ENCODE measurements around the gene TMEM221.

TMEM221 gene

GRCh38 chr19:17448131-17448967 is at the start of gene TMEM221:
TMEM221 (minus strand) TSS chr19:17448668; CDS start chr19:17448462, 206 bp downstream.
- Histone ChIP-seq H3K79me2 (ENCODE audit: control insufficient read depth, insufficient read depth, low read length, unreplicated experiment) (no peaks in the 10 kb centered on the region), H3K4me1 (ENCODE audit: control insufficient read depth, insufficient read depth, low read length, unreplicated experiment) (no peaks in the 10 kb centered on the region), H3K4me3 (ENCODE audit: low read depth, low read length) (peak within 1 kb of the TSS; percentile 68), H2AFZ (ENCODE audit: low read length, unreplicated experiment) (peak within 1 kb of the TSS; percentile 38), H3K27ac (ENCODE audit: low read depth, low read length) (no peak within 1 kb of the TSS), H3K27me3 (ENCODE audit: insufficient read depth, low read length) (peaks cover 12% of the 10 kb centered on the region), H3K36me3 (ENCODE audit: insufficient read depth, low read length) (no peaks in the 10 kb centered on the region)

- peaks cover 4% of the 10 kb centered on the region for H3K79me2 ChIP-seq (ENCODE audit: control insufficient read depth, insufficient read depth, low read length, unreplicated experiment)
- peaks cover 11% of the 10 kb centered on the region for H3K4me1 ChIP-seq (ENCODE audit: control insufficient read depth, insufficient read depth, low read length, unreplicated experiment)
- H2AFZ ChIP-seq (ENCODE audit: low read length, unreplicated experiment): no peak overlapping the region
- no peaks in the 10 kb centered on the region; the same call in 1 of the 2 replicates for H3K36me3 ChIP-seq (ENCODE audit: insufficient read depth, low read length)
- H3K27me3 ChIP-seq (ENCODE audit: insufficient read depth, low read length): no peaks in the 10 kb centered on the region
- no peak overlapping the region for H3K4me3 ChIP-seq (ENCODE audit: low read depth, low read length)
- H3K27ac ChIP-seq (ENCODE audit: low read depth, low read length): no peak overlapping the region
These were observed 48.8 kb upstream of the TMEM221 start for GRCh38 chr19:17497149-17497798.

- Histone ChIP-seq H3K36me3 (ENCODE audit: insufficient read depth, low read length) (no peaks in the 10 kb centered on the region; the same call in 1 of the 2 replicates), H3K27ac (ENCODE audit: low read depth, low read length) (no peak overlapping the region), H3K79me2 (ENCODE audit: control insufficient read depth, insufficient read depth, low read length, unreplicated experiment) (peaks cover 4% of the 10 kb centered on the region), H3K4me3 (ENCODE audit: low read depth, low read length) (no peak overlapping the region), H2AFZ (ENCODE audit: low read length, unreplicated experiment) (no peak overlapping the region), H3K27me3 (ENCODE audit: insufficient read depth, low read length) (no peaks in the 10 kb centered on the region), H3K4me1 (ENCODE audit: control insufficient read depth, insufficient read depth, low read length, unreplicated experiment) (peaks cover 11% of the 10 kb centered on the region)
These were observed 48.0 kb upstream of the TMEM221 start for GRCh38 chr19:17496337-17496997.

- Histone ChIP-seq H3K27me3 (ENCODE audit: insufficient read depth, low read length) (no peaks in the 10 kb centered on the region), H3K36me3 (ENCODE audit: insufficient read depth, low read length) (no peaks in the 10 kb centered on the region; the same call in 1 of the 2 replicates), H3K27ac (ENCODE audit: low read depth, low read length) (no peak overlapping the region), H3K79me2 (ENCODE audit: control insufficient read depth, insufficient read depth, low read length, unreplicated experiment) (peaks cover 3% of the 10 kb centered on the region), H2AFZ (ENCODE audit: low read length, unreplicated experiment) (no peak overlapping the region), H3K4me3 (ENCODE audit: low read depth, low read length) (no peak overlapping the region), H3K4me1 (ENCODE audit: control insufficient read depth, insufficient read depth, low read length, unreplicated experiment) (peaks cover 11% of the 10 kb centered on the region)
These were observed 47.3 kb upstream of the TMEM221 start for GRCh38 chr19:17495639-17496296.

- no peak overlapping the region for H2AFZ ChIP-seq (ENCODE audit: low read length, unreplicated experiment)
These were observed 42.8 kb upstream of the TMEM221 start for GRCh38 chr19:17491287-17491686.

GRCh38 chr19:17490411-17490810 is 41.9 kb upstream of the TMEM221 start:
- Histone ChIP-seq H3K27me3 (ENCODE audit: insufficient read depth, low read length) (no peaks in the 10 kb centered on the region), H2AFZ (ENCODE audit: low read length, unreplicated experiment) (no peak overlapping the region), H3K4me1 (ENCODE audit: control insufficient read depth, insufficient read depth, low read length, unreplicated experiment) (no peaks in the 10 kb centered on the region), H3K36me3 (ENCODE audit: insufficient read depth, low read length) (no peaks in the 10 kb centered on the region), H3K4me3 (ENCODE audit: low read depth, low read length) (no peak overlapping the region), H3K79me2 (ENCODE audit: control insufficient read depth, insufficient read depth, low read length, unreplicated experiment) (no peaks in the 10 kb centered on the region), H3K27ac (ENCODE audit: low read depth, low read length) (no peak overlapping the region)

More at GRCh38 chr19:17491287-17491686, 42.8 kb upstream of the TMEM221 start:
- Histone ChIP-seq H3K79me2 (ENCODE audit: control insufficient read depth, insufficient read depth, low read length, unreplicated experiment) (no peaks in the 10 kb centered on the region), H3K4me3 (ENCODE audit: low read depth, low read length) (no peak overlapping the region), H3K36me3 (ENCODE audit: insufficient read depth, low read length) (no peaks in the 10 kb centered on the region), H3K27ac (ENCODE audit: low read depth, low read length) (no peak overlapping the region), H3K4me1 (ENCODE audit: control insufficient read depth, insufficient read depth, low read length, unreplicated experiment) (no peaks in the 10 kb centered on the region), H3K27me3 (ENCODE audit: insufficient read depth, low read length) (no peaks in the 10 kb centered on the region)

GRCh38 chr19:17489392-17490030 is 41.0 kb upstream of the TMEM221 start:
- no peak overlapping the region for H2AFZ ChIP-seq (ENCODE audit: low read length, unreplicated experiment)
- no peak overlapping the region for H3K4me3 ChIP-seq (ENCODE audit: low read depth, low read length)
- H3K4me1 ChIP-seq (ENCODE audit: control insufficient read depth, insufficient read depth, low read length, unreplicated experiment): no peaks in the 10 kb centered on the region
- H3K36me3 ChIP-seq (ENCODE audit: insufficient read depth, low read length): no peaks in the 10 kb centered on the region
- no peaks in the 10 kb centered on the region for H3K27me3 ChIP-seq (ENCODE audit: insufficient read depth, low read length)
- no peaks in the 10 kb centered on the region for H3K79me2 ChIP-seq (ENCODE audit: control insufficient read depth, insufficient read depth, low read length, unreplicated experiment)
- no peak overlapping the region for H3K27ac ChIP-seq (ENCODE audit: low read depth, low read length)

- Histone ChIP-seq H3K36me3 (ENCODE audit: insufficient read depth, low read length) (no peaks in the 10 kb centered on the region), H3K27ac (ENCODE audit: low read depth, low read length) (no peak overlapping the region), H2AFZ (ENCODE audit: low read length, unreplicated experiment) (no peak overlapping the region), H3K4me1 (ENCODE audit: control insufficient read depth, insufficient read depth, low read length, unreplicated experiment) (no peaks in the 10 kb centered on the region), H3K79me2 (ENCODE audit: control insufficient read depth, insufficient read depth, low read length, unreplicated experiment) (no peaks in the 10 kb centered on the region), H3K4me3 (ENCODE audit: low read depth, low read length) (no peak overlapping the region), H3K27me3 (ENCODE audit: insufficient read depth, low read length) (no peaks in the 10 kb centered on the region)
These were observed 40.3 kb upstream of the TMEM221 start for GRCh38 chr19:17488593-17489391.

- H3K4me3 ChIP-seq (ENCODE audit: low read depth, low read length): no peak overlapping the region
- no peaks in the 10 kb centered on the region for H3K79me2 ChIP-seq (ENCODE audit: control insufficient read depth, insufficient read depth, low read length, unreplicated experiment)
- H3K27me3 ChIP-seq (ENCODE audit: insufficient read depth, low read length): no peaks in the 10 kb centered on the region
- H3K36me3 ChIP-seq (ENCODE audit: insufficient read depth, low read length): no peaks in the 10 kb centered on the region
- no peak overlapping the region for H2AFZ ChIP-seq (ENCODE audit: low read length, unreplicated experiment)
- no peak overlapping the region for H3K27ac ChIP-seq (ENCODE audit: low read depth, low read length)
- no peaks in the 10 kb centered on the region for H3K4me1 ChIP-seq (ENCODE audit: control insufficient read depth, insufficient read depth, low read length, unreplicated experiment)
These were observed 39.0 kb upstream of the TMEM221 start for GRCh38 chr19:17487284-17488121.

Measured in ACC112 (cell line).